ENCODE results near the gene PCSK5.
"Not testable (repeated sequence)": the region's sequence is repeated elsewhere in the genome, so short reads cannot be mapped to it uniquely, and the experiment has no call there.

The PCSK5 gene

GRCh38 chr9:75890472-75891276 is at the start of gene PCSK5:
Gene PCSK5 (plus strand): TSS chr9:75890673. CDS start chr9:75891182, 509 bp downstream.
- DNase-seq (ENCODE audit: low read depth in 2 of 2): peak; percentile 83 to 84

- DNase-seq (ENCODE audit: low read depth in 2 of 2): no peak
These were observed 46.2 kb upstream of the PCSK5 start for GRCh38 chr9:75844321-75844720.

- no peak for DNase-seq (ENCODE audit: low read depth in 2 of 2)
These were observed 44.7 kb upstream of the PCSK5 start for GRCh38 chr9:75845806-75846205.

GRCh38 chr9:75847085-75847484 is 43.4 kb upstream of the PCSK5 start:
- no peak for DNase-seq (ENCODE audit: low read depth in 2 of 2)

GRCh38 chr9:75850459-75851200 is 39.8 kb upstream of the PCSK5 start:
- no peak for DNase-seq (ENCODE audit: low read depth in 2 of 2)

- DNase-seq (ENCODE audit: low read depth in 2 of 2): no peak
These were observed 38.6 kb upstream of the PCSK5 start for GRCh38 chr9:75851917-75852316.

GRCh38 chr9:75852746-75853145 is 37.7 kb upstream of the PCSK5 start:
- no peak for DNase-seq (ENCODE audit: low read depth in 2 of 2)

GRCh38 chr9:75855509-75855908 is 35.0 kb upstream of the PCSK5 start:
- DNase-seq (ENCODE audit: low read depth in 2 of 2): peak; percentile 3 to 4

- no peak for DNase-seq (ENCODE audit: low read depth in 2 of 2)
These were observed 31.9 kb upstream of the PCSK5 start for GRCh38 chr9:75858497-75859092.

GRCh38 chr9:75864266-75864665 is 26.2 kb upstream of the PCSK5 start:
- DNase-seq (ENCODE audit: low read depth in 2 of 2): no peak

- peak in 1 of 2 experiments; percentile 11 for DNase-seq (ENCODE audit: low read depth in 2 of 2)
These were observed 24.1 kb upstream of the PCSK5 start for GRCh38 chr9:75866273-75866871.

GRCh38 chr9:75868526-75868925 is 21.9 kb upstream of the PCSK5 start:
- not testable (repeated sequence) for DNase-seq (ENCODE audit: low read depth in 2 of 2)

- no peak for DNase-seq (ENCODE audit: low read depth in 2 of 2)
These were observed 21.2 kb upstream of the PCSK5 start for GRCh38 chr9:75869236-75869635.

- no peak for DNase-seq (ENCODE audit: low read depth in 2 of 2)
These were observed 20.0 kb upstream of the PCSK5 start for GRCh38 chr9:75870450-75870849.

- DNase-seq (ENCODE audit: low read depth in 2 of 2): no peak
These were observed 18.8 kb upstream of the PCSK5 start for GRCh38 chr9:75871624-75872023.

GRCh38 chr9:75873712-75874111 is 16.8 kb upstream of the PCSK5 start:
- DNase-seq (ENCODE audit: low read depth in 2 of 2): no peak

GRCh38 chr9:75876999-75877640 is 13.4 kb upstream of the PCSK5 start:
- no peak for DNase-seq (ENCODE audit: low read depth in 2 of 2)

- DNase-seq (ENCODE audit: low read depth in 2 of 2): no peak
These were observed 12.0 kb upstream of the PCSK5 start for GRCh38 chr9:75878488-75878860.

GRCh38 chr9:75880618-75881017 is 9.9 kb upstream of the PCSK5 start:
- peak in 1 of 2 experiments; percentile 42 for DNase-seq (ENCODE audit: low read depth in 2 of 2)

GRCh38 chr9:75881761-75882160 is 8.7 kb upstream of the PCSK5 start:
- DNase-seq (ENCODE audit: low read depth in 2 of 2): no peak

- peak; percentile 60 to 67 for DNase-seq (ENCODE audit: low read depth in 2 of 2)
These were observed 4.8 kb upstream of the PCSK5 start for GRCh38 chr9:75885652-75886051.

GRCh38 chr9:75889577-75889976 is 896 bp upstream of the PCSK5 start:
- DNase-seq (ENCODE audit: low read depth in 2 of 2): no peak

All from fibroblast of skin of left biceps (primary cell).